Kidney (tissue), 14 donors: ENCODE results near the gene RGL2. TPM values are rescaled to one million over a fixed set of nuclear protein-coding genes. Genes with fewer than 3 reads are reported as not detected.
"Not testable (repeated sequence)": the region's sequence is repeated elsewhere in the genome, so short reads cannot be mapped to it uniquely, and the experiment has no call there.

Source experiments
- DNase-seq, 5 donors: peaks; one replicate each; pipeline ENCODE4 v3.0.0-alpha.2; 2013 to 2020
- FAIRE-seq: peaks from 2 replicates; lab custom pipeline; 2012; peaks lifted over from hg19 to GRCh38; lab: Jason Lieb, UNC
- H3K27ac ChIP-seq, 2 donors: one replicate each; pipeline ENCODE4 v1.7.0; 2013; ENCODE audit warnings: low read depth in 2 of 2, low read length in 2 of 2, inconsistent platforms in 1 of 2
- H3K27me3 ChIP-seq: one replicate; pipeline ENCODE4 v1.7.1; 2013; ENCODE audit warnings: low read length, inconsistent platforms; ENCODE audit not compliant: control insufficient read depth, insufficient read depth
- H3K36me3 ChIP-seq, 3 donors: one replicate each; pipeline versions ENCODE4 v1.7.0 to v1.7.1; 2013; ENCODE audit warnings: low read length in 3 of 3, control low read depth in 1 of 3, inconsistent platforms in 1 of 3; ENCODE audit not compliant: insufficient read depth in 3 of 3, control insufficient read depth in 2 of 3
- H3K4me1 ChIP-seq, 3 donors: one replicate each; pipeline versions ENCODE4 v1.7.0 to v1.7.1; 2013; ENCODE audit warnings: low read length in 3 of 3, inconsistent platforms in 1 of 3, low read depth in 1 of 3; ENCODE audit not compliant: control insufficient read depth in 2 of 3, insufficient read depth in 2 of 3
- H3K4me3 ChIP-seq, 3 donors: one replicate each; pipeline versions ENCODE4 v1.7.0 to v1.8.1; 2013; ENCODE audit warnings: low read length in 3 of 3, control low read depth in 1 of 3, inconsistent platforms in 1 of 3
- H3K9ac ChIP-seq, 3 donors: one replicate each; pipeline versions ENCODE4 v1.7.0 to v1.7.1; 2013; ENCODE audit warnings: low read length in 3 of 3, control low read depth in 1 of 3, inconsistent platforms in 1 of 3
- H3K9me3 ChIP-seq, 3 donors: one replicate each; pipeline versions ENCODE4 v1.7.0 to v1.7.1; 2013; ENCODE audit warnings: low read length in 3 of 3, control low read depth in 1 of 3, inconsistent platforms in 1 of 3; ENCODE audit not compliant: control insufficient read depth in 2 of 3, insufficient read depth in 1 of 3
- CTCF ChIP-seq: IDR thresholded peaks from 3 replicates; pipeline ENCODE4 v1.5.1; 2012; ENCODE audit warnings: mild to moderate bottlenecking, moderate library complexity, borderline replicate concordance; ENCODE audit not compliant: insufficient read depth; ENCODE audit errors: extremely low read depth
- intact Hi-C: fragments of 100-400 bp; cut with DNase I; formaldehyde crosslinking; loops from one replicate; pipeline ENCODE4 v1.11.1; 2022
- polyA plus RNA-seq: library from polyadenylated mRNA; stranded (reverse); fragments of 350-450 nt; fragmentation: Illumina TruSeq; extraction: RNeasy Lipid Tissue Mini Kit (QIAGEN cat#74804); gene quantifications from one replicate; pipeline ENCODE4 v1.2.3, GENCODE V29; 2014; ENCODE audit warnings: low read depth, low replicate concordance; ENCODE audit not compliant: insufficient read depth
- total RNA-seq: library from RNA; stranded (reverse); fragmentation: NEBNext Ultra II Directional; extraction: Animal tissue kit (Norgen Biotek cat#: 25700); gene quantifications from one replicate; pipeline ENCODE4 v1.2.1, GENCODE V29; 2021
- donor health status: control.
- donor health status: control.
- donor health status: control.
- donor health status: control.
- donor health status: control.
- donor health status: DM: yes; HTN: yes; CAD: no.
- donor health status: Normal renal cell carcinoma (clear cell type).

Gene RGL2
- total and polyA plus RNA-seq, 2 donors from 2014 or later = 56.2 to 92.4 TPM

- H3K9ac ChIP-seq = peak within 1 kb of the TSS; percentile 82 to 97 (median 83)
- H3K9me3 ChIP-seq = no peaks in the 10 kb centered on the region
- H3K4me1 ChIP-seq = peaks cover 0 to 16% (median 14%) of the 10 kb centered on the region in 3 donors
- H3K36me3 ChIP-seq = peaks cover 2 to 35% (median 11%) of the 10 kb centered on the region in 3 donors
- H3K4me3 ChIP-seq = peak within 1 kb of the TSS; percentile 89 to 99 (median 98)
- DNase-seq (peak; percentile 81 to 97 (median 88)), FAIRE-seq (no peak)
- TF ChIP-seq CTCF = no peak
- H3K27me3 ChIP-seq = no peaks in the 10 kb centered on the region
- H3K27ac ChIP-seq = peak within 1 kb of the TSS; percentile 68 to 84
- intact Hi-C loops = no loop called here
Measured at GRCh38 chr6:33288921-33289783, 9.6 kb downstream of the RGL2 start, which contains the start of the genes PFDN6 and WDR46. PFDN6 (plus strand) TSS chr6:33289601; CDS start chr6:33289857, 256 bp downstream. WDR46 (minus strand) TSS chr6:33289239; CDS start chr6:33289170, 69 bp downstream.

GRCh38 chr6:33288141-33288920, 10.4 kb downstream of the RGL2 start:
- Histone ChIP-seq H3K4me3 (peak overlapping the region; percentile 89 to 99 (median 98)), H3K36me3 (peaks cover 2 to 30% (median 9%) of the 10 kb centered on the region in 3 donors), H3K27me3 (no peaks in the 10 kb centered on the region), H3K9ac (peak overlapping the region; percentile 50 to 97 (median 82)), H3K4me1 (peaks cover 0 to 16% (median 14%) of the 10 kb centered on the region in 3 donors), H3K27ac (no peak overlapping the region), H3K9me3 (no peaks in the 10 kb centered on the region)
- FAIRE-seq = no peak
- peak in 2 of 5 donors; percentile 65 to 68 for DNase-seq
- no peak for TF ChIP-seq CTCF
- intact Hi-C loops = no loop called here

- Histone ChIP-seq H3K9me3 (no peaks in the 10 kb centered on the region), H3K9ac (no peak overlapping the region), H3K4me1 (peaks cover 0 to 16% (median 14%) of the 10 kb centered on the region in 3 donors), H3K4me3 (no peak overlapping the region), H3K27me3 (no peaks in the 10 kb centered on the region), H3K27ac (no peak overlapping the region), H3K36me3 (peaks cover 2 to 28% (median 7%) of the 10 kb centered on the region in 3 donors)
- FAIRE-seq (no peak), DNase-seq (peak in 1 of 5 donors; percentile 61)
- no peak for TF ChIP-seq CTCF
- intact Hi-C loops = no loop called here
Measured at GRCh38 chr6:33286946-33287914, 11.5 kb downstream of the RGL2 start.

- DNase-seq, H3K27ac ChIP-seq, H3K9me3 ChIP-seq, intact Hi-C loops, FAIRE-seq, H3K27me3 ChIP-seq, H3K4me3 ChIP-seq, H3K9ac ChIP-seq: not testable (repeated sequence)
- Histone ChIP-seq H3K36me3 (peaks cover 2 to 27% (median 9%) of the 10 kb centered on the region in 3 donors), H3K4me1 (peaks cover 0 to 13% (median 10%) of the 10 kb centered on the region in 3 donors)
Measured at GRCh38 chr6:33285214-33285613, 13.5 kb downstream of the RGL2 start.
